K562 (cell line): ENCODE data around the gene PKHD1. TPM values are rescaled to one million over a fixed set of nuclear protein-coding genes. Genes with fewer than 3 reads are reported as not detected.

Source experiments
- ATAC-seq: fragments of 200-7000 bp; cut with Tn5 transposase; 3 replicates; pipeline ENCODE4 v1.9.1; 2020; ENCODE audit warnings: moderate library complexity
- BruUV-seq: library from RNA; stranded (reverse); fragments of 400-500 nt; replicated peaks from 2 replicates; lab custom pipeline; 2021; lab: Mats Ljungman, UMichigan
- CTCF ChIA-PET: fragments of 300-600 bp; formaldehyde crosslinking; extraction: SDS; loops from one replicate; lab custom pipeline; 2021; ENCODE audit warnings: low intra/inter-chr PET ratio; lab: Yijun Ruan, JAX
- POLR2A ChIA-PET: fragments of 300-600, 350-650 bp; sonication (Branson Sonifier 250); formaldehyde crosslinking; extraction: SDS; loops from one replicate; lab custom pipeline; 2021; ENCODE audit warnings: antibody characterized with exemption, inconsistent platforms; lab: Yijun Ruan, JAX
- DNase-seq, 4 experiments: peaks; one replicate each; pipeline versions ENCODE4 v3.0.0 to v3.0.0-alpha.2; 2011 to 2018; ENCODE audit warnings: low spot score in 3 of 4, mixed read lengths in 3 of 4; ENCODE audit errors: extremely low read depth in 1 of 4
- FAIRE-seq: peaks from 2 replicates; lab custom pipeline; 2011; peaks lifted over from hg19 to GRCh38; lab: Jason Lieb, UNC
- H2AFZ ChIP-seq: 2 replicates; pipeline ENCODE4 v1.6.0; 2011; ENCODE audit warnings: low read depth, low read length, control low read depth, inconsistent platforms
- H3K27ac ChIP-seq: fragments of 200-600 bp; 3 replicates; pipeline ENCODE4 v1.8.0; 2011; ENCODE audit warnings: low read depth, mild to moderate bottlenecking, control low read depth, inconsistent platforms, low read length, moderate library complexity, mixed read lengths; ENCODE audit errors: extremely low read depth
- H3K27me3 ChIP-seq, 2 experiments: fragments of 300-600 bp in 1 of 2; 2 replicates in 1 of 2; 3 replicates in 1 of 2; pipeline versions ENCODE4 v1.6.0 to v1.8.0; 2011; ENCODE audit warnings: inconsistent platforms in 2 of 2, low read length in 2 of 2, mild to moderate bottlenecking in 1 of 2, mixed read lengths in 1 of 2, moderate library complexity in 1 of 2; ENCODE audit not compliant: control insufficient read depth in 2 of 2, insufficient read depth in 2 of 2
- H3K36me3 ChIP-seq: fragments of 300-600 bp; 3 replicates; pipeline ENCODE4 v1.8.0; 2011; ENCODE audit warnings: mild to moderate bottlenecking, low read length, inconsistent platforms; ENCODE audit not compliant: control insufficient read depth, insufficient read depth
- H3K4me1 ChIP-seq, 2 experiments: fragments of 200-600 bp in 1 of 2; replicated peaks in 1 of 2; 2 replicates in 1 of 2; 3 replicates in 1 of 2; pipeline versions ENCODE4 v1.5.1 to v1.8.0; 2011; ENCODE audit warnings: inconsistent platforms in 2 of 2, low read length in 2 of 2, mild to moderate bottlenecking in 1 of 2, mixed read lengths in 1 of 2, moderate library complexity in 1 of 2; ENCODE audit not compliant: control insufficient read depth in 2 of 2, insufficient read depth in 2 of 2
- H3K4me2 ChIP-seq: 2 replicates; pipeline ENCODE4 v1.6.1; 2011; ENCODE audit warnings: low read length, control low read depth, inconsistent platforms, mixed read lengths; ENCODE audit not compliant: insufficient read depth
- H3K4me3 ChIP-seq: fragments of 200-600 bp; sonication (generic), shearing (Covaris generic); 2 replicates; pipeline ENCODE4 v1.5.1; 2016; ENCODE audit warnings: control low read depth, inconsistent platforms
- H3K79me2 ChIP-seq: fragments of 200-600 bp; 3 replicates; pipeline ENCODE4 v1.8.0; 2011; ENCODE audit warnings: low read length, inconsistent platforms; ENCODE audit not compliant: control insufficient read depth, insufficient read depth
- H3K9ac ChIP-seq, 2 experiments: 2 replicates each; pipeline versions ENCODE4 v1.6.0 to v1.6.1; 2011; ENCODE audit warnings: low read depth in 2 of 2, low read length in 2 of 2, control low read depth in 1 of 2, inconsistent platforms in 1 of 2, mild to moderate bottlenecking in 1 of 2, mixed read lengths in 1 of 2; ENCODE audit not compliant: insufficient read depth in 1 of 2
- H3K9me1 ChIP-seq: one replicate; pipeline ENCODE4 v1.6.0; 2011; ENCODE audit warnings: inconsistent platforms, mild to moderate bottlenecking, low read length, moderate library complexity; ENCODE audit not compliant: control insufficient read depth, insufficient read depth
- H3K9me3 ChIP-seq: replicated peaks from 2 replicates; pipeline ENCODE4 v1.5.1; 2011; ENCODE audit warnings: low read depth, low read length, inconsistent platforms; ENCODE audit not compliant: control insufficient read depth, insufficient read depth
- H4K20me1 ChIP-seq: replicated peaks from 2 replicates; pipeline ENCODE4 v1.6.1; 2011; ENCODE audit warnings: low read length, inconsistent platforms, mixed read lengths; ENCODE audit not compliant: control insufficient read depth, insufficient read depth
- RFX5 ChIP-seq: IDR thresholded peaks from 2 replicates; pipeline ENCODE4 v1.6.1; 2011; ENCODE audit warnings: low read depth, mild to moderate bottlenecking, improper control_type of control experiment, low read length
- SETDB1 ChIP-seq: IDR thresholded peaks from one replicate; pipeline ENCODE4 v1.6.1; 2012; ENCODE audit warnings: low read length, control low read depth, inconsistent platforms
- SMARCA4 ChIP-seq: fragments of 450-650 bp; IDR thresholded peaks from 2 replicates; pipeline ENCODE4 v1.6.1; 2016
- SRSF1 ChIP-seq: fragments of 200-400 bp; formaldehyde crosslinking; IDR thresholded peaks from 2 replicates; pipeline ENCODE4 v1.6.1; 2017; ENCODE audit warnings: mild to moderate bottlenecking, low read depth, low read length, moderate library complexity
- in situ Hi-C: fragments of 300-500 bp; cut with MboI; formaldehyde crosslinking; loops from 4 replicates; pipeline ENCODE4 v1.15.0; 2018; ENCODE audit warnings: inconsistent platforms, mixed read lengths
- intact Hi-C: fragments of 100-400 bp; cut with micrococcal nuclease; formaldehyde crosslinking; loops from 2 replicates; pipeline ENCODE4 v1.14.2; 2022
- polyA plus RNA-seq, 8 experiments: library from polyadenylated mRNA; depleted of rRNA in 4 of 8; stranded (reverse) in 5 of 8; unstranded in 3 of 8; fragments of >200 nt; fragmentation: Nextera tagmentation in 2 of 8; fragmentation: Illumina TruSeq in 1 of 8; extraction: Ambion mirVana in 2 of 8; extraction: Trizol in 1 of 8; gene quantifications; 2 replicates each; pipeline versions ENCODE4 v1.2.1 to v1.2.3, GENCODE V29; 2011 to 2014; ENCODE audit warnings: inconsistent platforms in 1 of 8, missing spikeins in 1 of 8
- total RNA-seq, 7 experiments: library from RNA; depleted of rRNA in 6 of 7; stranded (reverse); fragments of >200 nt in 6 of 7; fragmentation: Illumina TruSeq in 2 of 7; extraction: Trizol in 2 of 7; gene quantifications; 2 replicates each; pipeline versions ENCODE4 v1.2.1 to v1.2.3, GENCODE V29; 2011 to 2021; ENCODE audit warnings: low replicate concordance in 1 of 7
- TF ChIP-seq, protein P1 (sequence below): sonication (generic); formaldehyde crosslinking; IDR thresholded peaks from 2 replicates; pipeline ENCODE4 v1.8.0; 2022; ENCODE audit warnings: mild to moderate bottlenecking, missing genetic modification reagents
- TF ChIP-seq, protein P2 (sequence below): fragments of 150-350 bp; IDR thresholded peaks from 2 replicates; pipeline ENCODE4 v1.6.1; 2014; ENCODE audit warnings: low read depth, mild to moderate bottlenecking, low read length, borderline replicate concordance

Gene PKHD1
- total and polyA plus RNA-seq, 9 of the 15 experiments (the other 6 are each of a cell fraction or from before 2014, with no cell fraction given) = 0.01 to 0.04 (median 0.01) TPM; not detected in 6

DNA sequence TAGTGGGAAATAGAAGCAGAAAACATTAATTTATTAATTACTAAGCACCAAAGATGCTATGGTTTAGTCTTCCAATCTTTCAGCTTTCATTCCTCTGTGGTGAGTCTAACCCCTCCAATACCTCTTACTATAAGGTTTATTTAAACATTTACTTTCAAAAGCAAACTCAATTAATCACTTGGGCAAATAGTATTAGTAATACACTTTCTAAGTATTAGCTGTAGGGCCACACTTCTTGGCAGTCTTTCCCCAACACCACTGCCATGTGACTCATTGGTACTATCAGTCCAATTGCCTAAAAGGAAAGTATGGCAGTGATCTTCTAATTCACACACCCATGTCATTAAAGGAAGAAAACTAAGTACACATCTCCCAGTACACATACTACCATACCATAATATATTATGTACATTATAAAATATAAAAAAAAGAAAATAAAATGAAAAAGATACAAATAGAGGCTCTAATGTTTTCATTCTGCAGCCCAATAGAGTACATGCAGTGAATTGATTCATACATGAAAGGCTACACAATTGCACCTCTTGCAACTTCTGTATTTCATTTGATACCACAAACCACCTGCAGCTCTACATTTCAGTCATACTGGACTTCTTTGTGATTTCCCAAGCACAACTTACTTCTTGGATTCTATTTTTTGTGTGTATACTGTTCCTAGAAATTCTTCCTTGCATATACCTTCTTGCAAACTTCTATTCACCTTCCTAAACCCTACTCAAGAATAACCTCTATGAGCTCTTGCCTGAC lies 218.6 kb downstream of the PKHD1 start:
- Histone ChIP-seq H3K27ac (no peak overlapping the region), H2AFZ (no peak overlapping the region), H3K4me2 (no peak overlapping the region), H3K9me1 (no peaks in the 10 kb centered on the region), H3K79me2 (no peaks in the 10 kb centered on the region), H4K20me1 (no peaks in the 10 kb centered on the region), H3K27me3 (no peaks in the 10 kb centered on the region; a peak in 1 of 5 replicates), H3K36me3 (no peaks in the 10 kb centered on the region), H3K9me3 (no peaks in the 10 kb centered on the region), H3K4me1 (no peaks in the 10 kb centered on the region), H3K9ac (no peak overlapping the region), H3K4me3 (no peak overlapping the region)
- ChIA-PET POLR2A (no interaction called here), CTCF (no interaction called here)
- ATAC-seq = no peak
- no peak for DNase-seq
- TF ChIP-seq, protein P1, sequence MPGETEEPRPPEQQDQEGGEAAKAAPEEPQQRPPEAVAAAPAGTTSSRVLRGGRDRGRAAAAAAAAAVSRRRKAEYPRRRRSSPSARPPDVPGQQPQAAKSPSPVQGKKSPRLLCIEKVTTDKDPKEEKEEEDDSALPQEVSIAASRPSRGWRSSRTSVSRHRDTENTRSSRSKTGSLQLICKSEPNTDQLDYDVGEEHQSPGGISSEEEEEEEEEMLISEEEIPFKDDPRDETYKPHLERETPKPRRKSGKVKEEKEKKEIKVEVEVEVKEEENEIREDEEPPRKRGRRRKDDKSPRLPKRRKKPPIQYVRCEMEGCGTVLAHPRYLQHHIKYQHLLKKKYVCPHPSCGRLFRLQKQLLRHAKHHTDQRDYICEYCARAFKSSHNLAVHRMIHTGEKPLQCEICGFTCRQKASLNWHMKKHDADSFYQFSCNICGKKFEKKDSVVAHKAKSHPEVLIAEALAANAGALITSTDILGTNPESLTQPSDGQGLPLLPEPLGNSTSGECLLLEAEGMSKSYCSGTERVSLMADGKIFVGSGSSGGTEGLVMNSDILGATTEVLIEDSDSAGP (CRISPR knock-in tag) = no peak
- TF ChIP-seq SMARCA4 = no peak
- TF ChIP-seq, protein P2, sequence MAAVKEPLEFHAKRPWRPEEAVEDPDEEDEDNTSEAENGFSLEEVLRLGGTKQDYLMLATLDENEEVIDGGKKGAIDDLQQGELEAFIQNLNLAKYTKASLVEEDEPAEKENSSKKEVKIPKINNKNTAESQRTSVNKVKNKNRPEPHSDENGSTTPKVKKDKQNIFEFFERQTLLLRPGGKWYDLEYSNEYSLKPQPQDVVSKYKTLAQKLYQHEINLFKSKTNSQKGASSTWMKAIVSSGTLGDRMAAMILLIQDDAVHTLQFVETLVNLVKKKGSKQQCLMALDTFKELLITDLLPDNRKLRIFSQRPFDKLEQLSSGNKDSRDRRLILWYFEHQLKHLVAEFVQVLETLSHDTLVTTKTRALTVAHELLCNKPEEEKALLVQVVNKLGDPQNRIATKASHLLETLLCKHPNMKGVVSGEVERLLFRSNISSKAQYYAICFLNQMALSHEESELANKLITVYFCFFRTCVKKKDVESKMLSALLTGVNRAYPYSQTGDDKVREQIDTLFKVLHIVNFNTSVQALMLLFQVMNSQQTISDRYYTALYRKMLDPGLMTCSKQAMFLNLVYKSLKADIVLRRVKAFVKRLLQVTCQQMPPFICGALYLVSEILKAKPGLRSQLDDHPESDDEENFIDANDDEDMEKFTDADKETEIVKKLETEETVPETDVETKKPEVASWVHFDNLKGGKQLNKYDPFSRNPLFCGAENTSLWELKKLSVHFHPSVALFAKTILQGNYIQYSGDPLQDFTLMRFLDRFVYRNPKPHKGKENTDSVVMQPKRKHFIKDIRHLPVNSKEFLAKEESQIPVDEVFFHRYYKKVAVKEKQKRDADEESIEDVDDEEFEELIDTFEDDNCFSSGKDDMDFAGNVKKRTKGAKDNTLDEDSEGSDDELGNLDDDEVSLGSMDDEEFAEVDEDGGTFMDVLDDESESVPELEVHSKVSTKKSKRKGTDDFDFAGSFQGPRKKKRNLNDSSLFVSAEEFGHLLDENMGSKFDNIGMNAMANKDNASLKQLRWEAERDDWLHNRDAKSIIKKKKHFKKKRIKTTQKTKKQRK = no peak
- no peak for TF ChIP-seq SRSF1
- TF ChIP-seq SETDB1 = no peak
- no peak for TF ChIP-seq RFX5
- no TSS peak for BruUV-seq
- intact Hi-C loops (no loop called here), in situ Hi-C loops (no loop called here)
- FAIRE-seq = no peak
